GM18511 (cell line): ENCODE measurements around the gene MEGF9.
"Not testable (repeated sequence)": the region's sequence is repeated elsewhere in the genome, so short reads cannot be mapped to it uniquely, and the experiment has no call there.

Experiments
- ATAC-seq: cut with Tn5 transposase; IDR thresholded peaks from one replicate; pipeline ENCODE4 v1.9.1; 2021; ENCODE audit warnings: mild to moderate bottlenecking, moderate library complexity; ENCODE audit not compliant: unreplicated experiment

The MEGF9 gene

GRCh38 chr9:120714088-120714845, at the start of gene MEGF9:
Gene MEGF9, minus strand, starts transcription at chr9:120714470. Its CDS starts 112 bp downstream, at chr9:120714358.
- ATAC-seq, result peak; percentile 96

GRCh38 chr9:120761006-120761405, 46.7 kb upstream of the MEGF9 start:
- ATAC-seq, result no peak

GRCh38 chr9:120759755-120760400, 45.6 kb upstream of the MEGF9 start:
- ATAC-seq, result no peak

GRCh38 chr9:120758544-120758943, 44.3 kb upstream of the MEGF9 start:
- ATAC-seq, result no peak

DNA sequence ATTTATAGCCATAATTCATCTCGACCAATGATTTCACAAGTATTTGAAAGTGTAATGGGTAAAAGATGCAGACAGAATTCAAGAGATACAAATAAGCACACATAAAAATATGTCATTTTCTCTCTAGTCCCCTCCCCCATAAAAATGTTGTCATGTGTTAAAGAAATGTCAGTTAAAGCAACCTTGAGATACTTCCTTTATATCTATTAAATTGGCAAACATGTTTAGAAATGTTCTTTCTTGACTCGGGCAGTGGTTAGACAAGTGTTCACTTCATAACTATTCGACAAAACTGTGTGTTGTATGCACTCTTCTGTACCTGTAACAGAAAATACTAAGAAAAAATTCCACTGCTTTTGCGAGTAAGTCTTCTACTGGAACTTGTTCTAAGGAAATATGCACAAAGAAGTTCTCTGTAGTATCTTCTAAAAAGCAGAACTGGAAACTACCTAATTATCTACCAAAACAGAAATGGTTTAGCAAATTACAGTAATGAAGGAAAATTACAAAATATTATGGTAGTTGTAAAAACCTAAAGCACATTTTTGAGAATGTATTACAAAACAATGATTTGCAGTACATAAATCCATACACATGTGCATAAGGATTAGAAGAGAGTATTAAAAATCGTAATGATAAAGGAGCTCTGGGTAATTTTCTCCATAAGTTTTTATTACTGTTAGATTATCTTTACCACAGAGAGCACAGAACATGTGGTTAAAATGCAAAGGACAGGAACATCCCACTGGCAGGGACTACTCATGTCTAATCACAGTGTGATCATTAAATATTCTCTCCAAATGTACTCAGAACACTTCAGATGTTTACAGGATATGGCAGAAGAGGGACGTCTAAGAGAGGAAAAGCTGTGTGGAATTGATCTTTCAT, 43.0 kb upstream of the MEGF9 start:
- ATAC-seq, result no peak

DNA sequence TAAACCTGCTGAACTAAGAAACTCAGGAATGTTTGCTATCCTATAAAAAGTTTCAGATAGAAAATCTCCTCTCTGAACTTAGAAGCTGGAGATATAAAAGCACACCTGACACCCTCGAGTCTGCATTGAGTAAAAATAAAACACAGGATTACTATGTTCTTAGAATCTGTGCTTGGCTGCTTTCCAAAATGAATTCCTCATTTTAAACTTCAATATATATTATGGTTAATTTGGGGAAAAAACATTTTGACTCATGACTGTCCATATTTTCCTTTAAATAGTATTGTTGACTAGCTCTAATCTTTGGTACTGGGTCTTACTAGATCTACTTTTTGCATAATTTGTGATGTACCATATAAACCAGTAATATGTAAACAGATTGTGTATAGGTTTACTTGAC, 42.3 kb upstream of the MEGF9 start:
- no peak for ATAC-seq

DNA sequence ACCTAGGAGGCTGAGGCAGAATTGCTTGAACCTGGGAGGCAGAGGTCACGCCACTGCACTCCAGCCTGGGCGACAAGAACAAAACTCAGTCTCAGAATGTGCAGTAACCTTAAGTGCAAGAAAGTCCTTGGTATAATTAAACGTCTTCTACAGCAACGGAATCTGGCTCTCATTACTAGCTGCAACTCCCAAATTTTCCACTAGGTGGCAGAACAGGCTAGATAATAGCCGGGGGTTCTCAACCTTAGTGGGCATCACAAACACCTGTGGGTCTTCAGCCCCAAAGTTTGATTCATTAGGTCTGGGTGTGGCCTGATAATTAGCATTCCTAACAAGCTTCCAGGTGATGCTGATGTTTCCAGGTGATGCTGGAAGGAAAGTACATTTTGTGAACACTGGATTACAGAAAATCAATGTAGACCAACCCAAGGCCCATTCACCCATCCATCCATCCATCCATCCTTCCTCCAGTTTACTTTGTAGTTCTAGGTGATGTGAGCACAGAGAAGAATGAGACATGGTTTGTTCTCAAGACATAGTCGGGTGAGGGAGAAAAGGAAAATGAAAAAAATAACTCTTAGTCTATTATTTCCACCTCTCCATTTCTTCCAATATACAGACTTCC, 41.7 kb upstream of the MEGF9 start:
- peak; percentile 37 for ATAC-seq

- peak; percentile 88 for ATAC-seq
Observed at GRCh38 chr9:120755044-120755443, 40.8 kb upstream of the MEGF9 start.

DNA sequence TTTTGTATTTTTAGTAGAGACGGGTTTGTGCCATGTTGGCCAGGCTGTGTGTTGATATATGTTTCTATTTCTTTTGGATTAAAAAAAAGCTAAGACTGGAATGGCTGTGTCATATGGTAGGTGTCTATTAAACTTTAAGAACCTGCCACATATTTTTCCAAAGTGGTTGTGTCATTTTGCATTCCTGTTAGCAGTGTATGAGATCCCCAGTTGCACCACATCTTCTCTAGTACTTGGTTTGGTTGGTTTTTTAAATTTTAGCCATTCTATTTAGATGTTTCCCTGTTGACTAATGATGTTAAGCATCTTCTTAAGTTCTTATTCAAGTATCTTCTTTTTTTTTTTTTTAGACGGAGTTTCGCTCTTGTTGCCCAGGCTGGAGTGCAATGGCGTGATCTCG, 36.2 kb upstream of the MEGF9 start:
- ATAC-seq, result no peak

DNA sequence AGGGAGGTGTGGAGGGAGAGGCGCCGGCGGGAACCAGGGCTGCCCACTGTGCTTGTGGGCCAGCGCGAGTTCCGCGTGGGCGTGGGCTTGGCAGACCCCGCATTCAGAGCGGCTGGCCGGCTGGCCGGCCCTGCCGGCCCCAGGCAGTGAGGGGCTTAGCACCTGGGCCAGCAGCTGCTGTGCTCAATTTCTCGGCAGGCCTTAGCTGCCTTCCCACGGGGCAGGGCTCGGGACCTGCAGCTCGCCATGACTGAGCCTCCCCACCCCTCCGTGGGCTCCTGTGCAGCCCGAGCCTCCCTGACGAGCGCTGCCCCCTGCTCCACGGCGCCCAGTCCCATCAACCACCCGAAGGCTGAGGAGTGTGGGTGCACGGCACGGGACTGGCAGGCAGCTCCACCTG, 32.1 kb upstream of the MEGF9 start:
- ATAC-seq, result not testable (repeated sequence)

- ATAC-seq, result no peak
Observed at GRCh38 chr9:120745278-120745677, 31.0 kb upstream of the MEGF9 start.

GRCh38 chr9:120742951-120743416, 28.7 kb upstream of the MEGF9 start:
- no peak for ATAC-seq

GRCh38 chr9:120741701-120742100, 27.4 kb upstream of the MEGF9 start:
- ATAC-seq, result no peak

DNA sequence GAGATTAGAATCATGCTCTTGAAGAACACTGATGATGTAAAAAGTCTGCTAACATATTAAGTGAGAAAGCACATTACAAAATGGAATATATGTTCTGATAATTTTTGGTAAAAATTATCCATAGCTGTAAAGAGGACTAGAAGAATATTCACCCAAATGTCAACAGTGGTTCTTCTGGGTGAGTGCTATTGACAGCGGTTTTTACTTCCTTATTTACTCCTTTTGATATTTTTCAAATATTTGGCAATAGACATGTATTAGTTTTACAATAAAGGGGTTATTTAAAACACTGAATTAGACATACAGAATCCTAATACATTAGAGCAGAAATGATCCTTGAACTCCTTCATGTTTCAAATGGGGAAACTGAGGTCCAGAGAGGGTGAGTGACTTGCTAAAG, 26.9 kb upstream of the MEGF9 start:
- no peak for ATAC-seq

DNA sequence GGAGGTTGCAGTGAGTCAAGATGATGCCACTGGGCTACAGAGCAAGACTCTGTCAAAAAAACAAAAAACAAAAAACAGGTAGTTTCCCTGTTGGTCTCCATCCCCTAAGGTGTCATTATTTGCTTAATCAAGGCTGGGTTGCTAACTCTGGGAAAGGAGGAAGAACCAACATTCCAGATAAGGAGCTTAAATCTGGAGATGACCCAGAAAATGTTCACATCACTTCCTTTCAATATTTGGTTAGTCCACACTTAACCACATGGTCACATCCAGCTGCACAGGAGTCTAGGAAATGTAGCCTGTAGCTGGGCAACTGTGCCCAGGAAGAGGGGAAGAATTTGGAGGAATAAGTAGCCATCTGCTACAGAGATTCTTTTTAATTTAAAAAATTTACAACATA, 25.9 kb upstream of the MEGF9 start:
- ATAC-seq, result no peak

DNA sequence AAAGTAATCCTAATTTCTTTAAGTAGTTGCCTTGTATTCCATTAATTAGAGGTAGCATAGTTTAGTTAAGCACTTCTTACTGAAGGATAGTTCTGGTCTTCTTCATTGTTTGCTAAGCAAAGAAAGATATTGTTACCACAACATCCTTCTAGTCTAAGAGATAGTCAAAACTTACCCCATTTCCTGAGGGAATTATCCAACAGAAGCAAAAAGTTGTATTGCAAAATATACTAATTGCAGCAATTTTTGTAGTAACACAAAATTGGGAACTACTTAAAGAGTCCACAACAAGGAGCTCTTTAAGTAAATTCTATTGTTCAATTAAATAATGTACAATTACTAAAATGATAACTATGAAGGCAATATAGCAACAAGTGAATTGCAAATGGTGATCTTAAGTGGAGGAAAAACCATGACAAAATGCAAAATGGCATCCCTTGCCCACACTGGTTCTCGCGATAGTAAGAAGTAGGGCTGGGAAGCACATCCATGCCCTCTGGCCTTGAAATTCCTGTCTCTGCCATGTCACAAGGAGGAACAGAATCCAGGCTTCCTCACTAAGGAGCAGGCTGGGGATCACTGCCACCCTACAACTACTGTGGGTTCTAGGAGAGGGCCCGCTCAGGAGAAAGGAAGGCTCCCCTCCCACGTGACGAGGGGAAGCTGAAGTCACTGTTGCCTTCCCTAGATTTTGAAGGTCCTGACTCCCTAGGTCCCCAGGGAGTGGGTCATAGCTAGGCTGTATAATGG, 23.3 kb upstream of the MEGF9 start:
- no peak for ATAC-seq

DNA sequence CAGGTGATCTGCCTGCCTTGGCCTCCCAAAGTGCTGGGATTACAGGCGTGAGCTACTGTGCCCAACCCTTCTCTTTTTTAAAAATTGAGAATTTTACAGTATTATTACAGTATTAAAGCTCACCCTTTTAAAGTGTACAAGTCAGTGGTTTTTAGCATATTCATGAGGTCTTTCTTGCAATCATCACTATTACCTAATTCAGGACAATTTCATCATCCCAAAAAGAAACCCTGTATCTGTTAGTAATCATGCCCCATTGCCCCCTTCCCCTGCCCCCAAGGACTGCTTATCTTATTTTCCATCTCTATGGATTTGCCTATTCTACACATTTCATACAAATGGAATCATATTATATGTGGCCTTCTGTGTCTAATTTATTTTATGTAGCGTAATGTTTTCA, 22.6 kb upstream of the MEGF9 start:
- no peak for ATAC-seq

- no peak for ATAC-seq
Observed at GRCh38 chr9:120735415-120736126, 21.3 kb upstream of the MEGF9 start.

DNA sequence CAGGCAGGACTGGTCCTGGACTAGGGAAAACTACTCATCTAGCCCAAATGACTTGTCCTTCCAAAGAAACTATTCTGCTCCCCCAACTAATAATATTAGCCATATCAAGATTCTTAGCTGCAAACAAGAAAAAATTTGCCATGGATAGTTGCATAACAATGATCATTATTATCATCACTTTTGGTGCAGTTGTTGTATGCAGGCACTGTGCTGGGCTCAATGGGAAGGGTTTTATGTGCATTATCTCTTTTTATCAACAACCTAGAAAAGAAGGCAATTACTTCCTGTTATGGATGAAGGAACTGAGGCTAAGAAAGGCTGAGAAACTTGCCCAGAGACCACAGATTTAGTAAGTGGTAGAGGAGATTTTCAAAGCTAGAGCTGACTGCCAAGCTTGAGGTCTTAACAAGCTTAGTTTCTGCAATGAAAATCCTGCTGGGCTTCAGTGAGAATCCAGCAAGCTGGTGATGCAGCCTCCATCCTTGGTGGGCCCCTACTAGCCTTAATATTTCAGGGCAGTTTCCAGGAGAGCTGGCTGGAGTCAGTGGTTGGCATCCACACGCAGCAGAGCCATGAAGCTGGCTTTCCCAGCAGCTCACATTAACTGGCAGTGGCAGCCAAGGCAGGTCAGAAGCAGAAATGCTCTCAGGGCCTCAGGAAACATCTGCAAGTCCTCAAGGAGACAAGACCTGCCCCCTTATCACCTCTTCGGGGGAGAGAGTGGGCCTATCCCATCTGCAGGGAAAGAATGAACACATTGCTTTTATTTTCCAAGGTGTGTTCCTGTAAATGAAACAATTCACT, 20.5 kb upstream of the MEGF9 start:
- ATAC-seq, result no peak
